IPS-NIHi7 (cell line): ENCODE data around the gene TXNRD1.
"Not testable (repeated sequence)": the region's sequence is repeated elsewhere in the genome, so short reads cannot be mapped to it uniquely, and the experiment has no call there.

Experiments used
- DNase-seq: peaks from one replicate; pipeline ENCODE4 v3.0.0; 2012; ENCODE audit warnings: mixed read lengths; ENCODE audit errors: extremely low spot score

TXNRD1 gene

GRCh38 chr12:104304261-104305009, 88.9 kb downstream of the TXNRD1 start:
- DNase-seq: no peak

GRCh38 chr12:104305349-104305748, 89.8 kb downstream of the TXNRD1 start:
- no peak for DNase-seq

GRCh38 chr12:104306376-104306775, 90.8 kb downstream of the TXNRD1 start:
- DNase-seq: no peak

DNA sequence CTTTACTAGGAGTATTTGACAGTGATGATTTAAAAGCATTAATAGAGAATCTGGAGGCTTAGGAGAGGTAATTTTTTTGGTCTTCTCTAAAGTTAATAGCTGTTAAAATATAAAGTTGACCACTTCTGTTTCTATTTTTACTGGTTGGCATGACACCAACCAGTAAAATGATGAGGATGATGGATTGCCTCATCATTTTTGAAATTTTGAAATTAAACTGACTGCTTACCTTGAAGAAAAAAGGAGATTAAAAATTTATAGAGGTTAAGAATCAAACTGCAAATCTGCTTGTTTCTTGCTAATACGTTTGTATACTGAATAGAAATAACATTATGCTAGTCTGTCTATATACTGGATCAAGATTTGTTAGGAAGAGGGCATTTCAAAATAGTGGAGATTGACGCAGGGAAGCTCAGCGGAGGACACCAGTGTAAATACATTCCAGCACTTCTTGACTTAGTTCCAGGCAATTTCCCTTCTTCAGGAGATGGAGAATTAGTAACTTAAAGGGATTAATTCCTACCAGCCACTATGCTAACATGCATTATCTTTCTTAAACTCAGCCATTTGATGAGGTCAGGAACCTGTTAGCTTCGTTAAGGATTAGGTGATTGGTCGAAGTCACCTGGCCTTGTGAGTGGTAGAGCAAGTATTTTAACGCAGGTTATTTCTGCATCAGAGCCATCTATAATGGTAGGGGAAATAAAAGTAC, 91.5 kb downstream of the TXNRD1 start:
- no peak for DNase-seq

DNA sequence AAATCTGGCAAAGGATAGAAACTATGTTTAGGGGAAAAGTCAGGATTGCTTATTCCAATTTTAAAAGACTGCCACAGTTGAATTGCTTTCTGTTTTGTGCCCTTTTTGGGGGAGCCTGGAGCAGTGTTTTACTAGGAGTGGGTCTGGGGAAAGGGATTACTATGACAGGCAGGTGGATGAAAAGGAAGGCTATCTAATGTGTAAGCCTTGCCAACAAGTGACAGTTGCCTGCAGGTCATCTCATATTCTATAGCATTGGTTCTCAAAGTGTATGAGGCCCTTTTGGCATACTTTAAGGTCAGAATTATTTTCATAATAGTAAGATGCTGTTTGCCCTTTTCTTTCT, 92.0 kb downstream of the TXNRD1 start:
- DNase-seq: no peak

DNA sequence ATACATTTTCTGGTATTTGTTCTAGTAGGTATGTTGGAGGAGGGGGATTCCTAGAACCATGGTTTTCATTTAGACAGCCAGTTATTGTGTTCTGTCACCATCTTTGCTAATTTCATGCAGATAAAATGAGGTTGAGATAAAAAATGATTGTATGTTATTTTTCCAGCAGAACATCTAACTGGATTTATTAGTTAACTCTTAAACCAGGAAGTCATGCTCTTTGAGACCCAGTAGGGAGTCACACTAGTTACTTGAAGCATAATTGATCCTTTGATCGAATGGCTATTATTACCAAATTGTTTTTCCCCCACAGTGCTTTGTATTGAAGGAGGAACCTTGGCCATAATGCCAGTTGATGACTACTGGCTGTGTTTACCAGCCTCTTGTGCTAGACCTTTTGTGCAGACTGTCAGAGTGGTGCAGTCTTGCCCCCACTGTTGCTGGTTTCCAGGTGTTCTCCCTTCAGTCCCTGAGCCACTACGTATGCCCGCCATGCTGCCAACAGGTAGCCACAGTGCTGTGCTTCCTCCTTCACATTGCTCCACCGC, 93.9 kb downstream of the TXNRD1 start:
- DNase-seq: no peak

DNA sequence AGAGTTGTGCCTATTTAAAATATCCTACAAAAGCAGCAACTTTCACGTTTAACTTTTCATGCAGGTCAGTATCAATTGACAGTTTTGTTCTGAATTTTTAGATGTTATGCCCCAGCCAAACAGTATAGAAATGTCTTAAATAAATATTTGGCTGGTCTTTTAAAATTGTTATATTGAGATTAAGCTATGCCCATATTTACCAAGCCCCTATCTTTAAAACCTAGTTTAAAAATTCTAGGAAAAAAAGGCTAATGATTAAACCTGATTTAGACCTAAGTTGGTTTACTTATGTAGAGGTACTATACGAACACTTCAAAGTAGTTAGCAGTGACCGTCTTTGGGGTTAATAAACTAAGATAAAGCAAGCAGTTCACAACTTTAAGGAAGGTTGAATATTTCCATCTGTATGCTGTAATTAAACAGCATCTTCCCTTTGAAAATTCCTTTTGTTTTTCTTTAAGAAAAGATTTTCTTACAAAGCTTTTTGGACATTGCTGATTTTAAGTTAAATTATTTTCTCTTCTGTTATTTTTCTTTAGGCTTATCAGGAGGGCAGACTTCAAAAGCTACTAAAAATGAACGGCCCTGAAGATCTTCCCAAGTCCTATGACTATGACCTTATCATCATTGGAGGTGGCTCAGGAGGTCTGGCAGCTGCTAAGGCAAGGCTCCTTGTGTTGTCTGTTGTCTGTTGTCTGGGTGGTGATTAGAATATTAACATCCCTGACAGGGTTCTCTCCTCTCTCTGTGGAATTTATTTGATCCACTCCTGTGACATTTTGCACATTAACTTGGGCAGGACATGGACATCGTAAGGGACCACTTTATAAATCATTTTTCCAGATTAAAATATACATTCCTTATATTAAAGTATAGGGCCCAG, 95.4 kb downstream of the TXNRD1 start:
- no peak for DNase-seq

DNA sequence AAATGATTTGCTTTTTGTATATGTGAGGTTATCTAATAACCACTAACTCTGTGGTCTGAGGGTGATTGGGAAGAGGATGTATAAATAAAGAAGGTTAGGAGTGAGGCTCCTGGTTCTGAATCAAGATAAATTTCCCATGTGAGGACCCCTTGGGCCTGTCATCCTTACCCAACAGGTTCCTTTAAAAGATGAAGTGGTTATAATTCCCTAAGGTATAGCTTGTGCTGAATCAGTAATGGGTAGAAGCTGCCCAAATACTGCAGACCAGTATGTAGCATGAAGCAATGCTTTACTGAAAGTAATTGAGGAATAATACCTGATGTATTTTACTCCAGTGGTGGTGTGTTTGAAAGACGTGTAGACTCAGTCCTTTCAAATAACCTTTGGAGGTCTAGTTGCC, 96.6 kb downstream of the TXNRD1 start:
- DNase-seq: no peak

DNA sequence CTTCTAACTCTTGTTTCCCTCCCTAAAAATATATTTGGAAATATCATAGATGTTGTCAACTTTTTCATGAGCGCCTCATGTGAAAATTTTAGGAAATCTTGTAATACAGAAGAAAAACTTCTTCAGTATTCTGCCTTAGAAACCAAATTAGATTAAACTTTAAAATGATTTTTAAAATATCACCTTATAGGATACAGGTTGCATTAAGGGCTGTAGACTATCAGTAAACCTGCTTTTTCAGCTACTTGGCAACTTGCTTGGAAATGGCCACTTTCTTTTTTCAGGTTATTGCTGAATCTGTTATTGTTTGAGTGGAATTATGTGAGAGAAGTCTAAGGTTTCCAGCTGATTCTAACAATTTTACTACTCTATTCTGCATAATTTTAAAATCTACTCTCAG, 97.1 kb downstream of the TXNRD1 start:
- DNase-seq: no peak

DNA sequence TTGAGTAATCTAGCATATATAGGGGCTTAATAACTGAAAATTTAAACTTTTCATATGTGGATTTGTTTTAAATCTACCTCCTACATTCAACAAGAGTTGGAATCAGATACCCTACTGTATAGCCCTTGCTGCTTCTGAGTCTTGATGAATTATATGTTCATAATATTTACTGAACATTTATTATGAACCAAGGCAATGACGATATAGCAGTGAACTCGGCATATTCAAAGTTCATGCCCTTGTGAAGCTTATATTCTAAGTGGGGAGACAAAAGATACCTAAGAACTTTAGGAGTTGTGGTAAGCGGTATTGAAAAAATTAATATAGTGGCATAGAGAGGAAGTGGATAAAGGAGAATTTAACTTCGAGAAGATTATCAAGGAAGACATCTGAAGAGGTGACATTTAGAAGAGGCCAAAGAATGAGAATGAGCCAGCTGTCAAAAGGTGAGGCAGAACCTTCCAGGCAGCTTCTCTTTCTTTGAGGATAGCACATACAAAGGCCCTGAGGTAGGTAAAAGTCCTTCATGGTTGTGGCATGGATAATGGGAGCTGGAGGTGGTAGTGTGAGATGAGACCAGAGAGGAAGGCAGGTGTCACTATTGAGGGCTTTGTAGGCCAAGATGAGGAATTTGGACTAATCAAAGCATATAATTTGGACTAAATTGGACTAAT, 98.1 kb downstream of the TXNRD1 start:
- DNase-seq: no peak

- DNase-seq: no peak
These were observed 98.6 kb downstream of the TXNRD1 start for GRCh38 chr12:104314242-104314614.

DNA sequence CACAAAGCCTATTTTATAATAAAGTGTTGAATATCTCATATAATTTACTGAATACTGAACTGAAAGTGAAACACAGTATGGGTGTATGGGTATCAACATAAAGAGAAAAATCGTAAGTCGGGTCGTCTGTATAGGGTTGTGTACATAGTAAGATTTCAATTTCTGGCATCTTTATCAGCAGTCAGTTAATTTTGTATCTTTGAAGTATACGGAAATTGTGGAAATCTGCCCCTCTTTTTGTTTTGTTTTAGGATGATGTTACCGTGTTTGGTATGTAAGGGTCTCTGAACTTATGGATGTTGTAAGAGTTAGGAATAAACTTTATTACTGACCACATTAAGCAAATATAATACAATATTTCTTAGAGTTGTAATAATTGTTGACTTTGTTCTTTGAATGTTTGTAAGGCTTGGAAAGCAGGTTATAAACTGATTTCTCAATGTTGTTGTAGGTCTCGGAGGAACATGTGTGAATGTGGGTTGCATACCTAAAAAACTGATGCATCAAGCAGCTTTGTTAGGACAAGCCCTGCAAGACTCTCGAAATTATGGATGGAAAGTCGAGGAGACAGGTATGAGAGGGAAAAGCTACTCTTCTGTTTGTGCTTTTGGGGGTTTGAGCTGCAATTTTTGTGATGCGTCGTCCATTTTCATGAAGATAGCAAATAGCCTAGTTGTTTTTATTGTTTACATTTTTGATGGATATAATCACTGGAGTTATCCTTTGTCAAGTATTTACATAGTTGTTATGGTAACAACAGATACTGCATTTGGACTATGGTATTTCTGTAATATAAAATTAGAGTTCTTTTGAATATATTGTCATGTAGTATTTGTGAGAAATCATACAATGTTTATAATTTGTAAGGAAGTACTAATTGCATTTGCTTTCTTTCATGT, 100.0 kb downstream of the TXNRD1 start:
- DNase-seq: no peak

DNA sequence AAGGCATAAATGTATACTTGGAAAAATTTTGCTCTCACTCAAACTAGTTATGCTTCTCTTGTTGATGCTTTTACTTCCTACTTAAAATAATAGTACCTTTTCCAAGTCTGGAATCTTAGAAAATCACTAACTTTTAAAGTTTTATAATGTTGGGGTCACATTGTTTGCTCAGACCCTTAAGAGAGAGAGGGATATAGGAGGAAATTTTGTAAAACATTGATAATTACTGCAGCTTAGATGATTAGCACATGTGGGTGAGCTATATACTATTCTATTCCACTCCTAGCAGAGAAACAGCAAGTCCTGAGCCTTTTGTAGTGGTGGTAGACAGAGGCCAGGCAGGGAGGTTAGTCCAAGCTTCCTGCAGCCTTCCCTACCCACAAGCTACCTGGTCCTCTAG, 101.4 kb downstream of the TXNRD1 start:
- DNase-seq: no peak

- no peak for DNase-seq
These were observed 102.1 kb downstream of the TXNRD1 start for GRCh38 chr12:104317538-104318210.

DNA sequence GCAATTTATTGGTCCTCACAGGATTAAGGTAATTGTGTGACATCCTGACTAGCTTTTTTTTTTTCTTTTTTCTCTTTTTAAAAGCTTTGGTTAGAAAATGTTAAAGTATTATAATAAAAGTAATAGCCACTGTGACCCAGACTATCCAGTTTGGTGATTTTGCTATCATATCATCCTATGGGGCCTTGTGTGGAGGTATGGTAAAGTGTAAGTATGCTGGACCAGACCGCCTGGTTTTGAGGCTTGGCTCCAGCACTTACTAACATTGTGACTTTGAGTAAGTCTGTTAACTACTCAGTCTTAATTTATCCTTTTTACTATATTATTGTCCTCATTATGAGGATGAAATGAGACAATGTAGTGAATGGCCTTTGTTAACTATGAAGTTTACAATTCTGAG, 103.4 kb downstream of the TXNRD1 start:
- no peak for DNase-seq

GRCh38 chr12:104319918-104320626, 104.5 kb downstream of the TXNRD1 start:
- no peak for DNase-seq

- DNase-seq: no peak
These were observed 105.0 kb downstream of the TXNRD1 start for GRCh38 chr12:104320627-104321024.

DNA sequence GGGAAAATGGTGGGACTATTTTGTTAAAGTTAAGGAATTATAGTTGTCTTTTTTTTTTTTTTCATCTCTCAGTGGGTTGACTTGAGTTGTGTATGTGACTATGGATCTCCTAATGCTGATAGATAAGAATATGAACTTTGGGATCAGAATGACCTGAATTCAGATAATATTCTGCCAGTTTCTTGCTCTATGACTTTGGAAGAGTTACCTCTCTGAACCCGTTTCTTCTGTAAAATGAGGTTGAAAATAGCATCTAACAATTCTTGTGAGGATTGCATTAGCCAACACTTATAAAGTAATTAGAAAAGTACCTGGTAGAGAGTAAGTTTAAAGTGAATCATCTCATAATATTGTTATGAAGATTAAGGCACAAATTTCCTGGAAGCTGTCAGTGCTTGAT, 106.4 kb downstream of the TXNRD1 start:
- DNase-seq: no peak

GRCh38 chr12:104322533-104322932, 107.0 kb downstream of the TXNRD1 start:
- not testable (repeated sequence) for DNase-seq
